Measurements from ENCODE around the gene RNF208. TPM values are rescaled to one million over a fixed set of nuclear protein-coding genes. Genes with fewer than 3 reads are reported as not detected.

RNF208 gene
- polyA plus RNA-seq, 3 donors = 1.5 TPM; not detected in 2

- Mint-ChIP-seq H3K4me3 (no peak overlapping the region), H3K27me3 (ENCODE audit: low read depth in 3 of 3) (peaks cover 0 to 4% (median 0%) of the 10 kb centered on the region in 3 donors), H3K36me3 (peaks cover 5 to 25% of the 10 kb centered on the region in 2 donors), H3K27ac (no peak overlapping the region), H3K4me1 (peaks cover 20% of the 10 kb centered on the region), H3K9me3 (peaks cover 0 to 2% (median 0%) of the 10 kb centered on the region in 7 donors)
- Histone ChIP-seq H3K9me3 (replicated peaks in 1 of 2; ENCODE audit: control insufficient read depth in 1 of 2, insufficient read depth in 1 of 2, low read length in 2 of 2) (no peaks in the 10 kb centered on the region), H3K9ac (ENCODE audit: insufficient read depth, low read length, poor library complexity, severe bottlenecking) (no peak overlapping the region), H3K27ac (ENCODE audit: low read depth in 1 of 2, low read length in 2 of 2) (no peak overlapping the region), H3K4me3 (replicated peaks in 1 of 3; ENCODE audit: low read depth in 2 of 3, low read length in 3 of 3) (no peak overlapping the region), H4K20me1 (ENCODE audit: insufficient read depth, low read length) (peaks cover 38% of the 10 kb centered on the region), H2AFZ (ENCODE audit: insufficient read depth, low read depth, low read length, poor library complexity, severe bottlenecking) (no peak overlapping the region), H3K79me2 (ENCODE audit: insufficient read depth, low read length) (peaks cover 22% of the 10 kb centered on the region), H3K4me2 (replicated peaks; ENCODE audit: extremely low read depth, low read length, poor library complexity, severe bottlenecking) (no peak overlapping the region), H3K36me3 (replicated peaks in 1 of 2; ENCODE audit: control insufficient read depth in 1 of 2, insufficient read depth in 2 of 2, low read length in 2 of 2) (peaks cover 17 to 20% of the 10 kb centered on the region in 2 donors), H3K27me3 (ENCODE audit: control insufficient read depth in 2 of 2, insufficient read depth in 2 of 2, low read length in 2 of 2) (peaks cover 0 to 4% of the 10 kb centered on the region in 2 donors), H3K4me1 (ENCODE audit: control insufficient read depth in 1 of 2, insufficient read depth in 2 of 2, low read length in 2 of 2) (peaks cover 22 to 30% of the 10 kb centered on the region in 2 donors)
- DNase-seq = no peak
- intact Hi-C loops (cut with micrococcal nuclease) = no loop called here
- no peak for TF ChIP-seq CTCF (IDR thresholded peaks at IDR 0.05)
- WGBS (ENCODE audit: insufficient coverage) = 97% methylated on average over 8 of the region's 10 CpGs
Measured at GRCh38 chr9:137194909-137195308, 27.1 kb downstream of the RNF208 start.

GRCh38 chr9:137194388-137194787 is 27.7 kb downstream of the RNF208 start:
- Mint-ChIP-seq H3K4me3 (no peak overlapping the region), H3K9me3 (peaks cover 0 to 2% (median 0%) of the 10 kb centered on the region in 7 donors), H3K36me3 (peaks cover 6 to 30% of the 10 kb centered on the region in 2 donors), H3K27me3 (ENCODE audit: low read depth in 3 of 3) (peaks cover 0 to 1% (median 0%) of the 10 kb centered on the region in 3 donors), H3K4me1 (peaks cover 23% of the 10 kb centered on the region), H3K27ac (no peak overlapping the region)
- Histone ChIP-seq H3K27ac (ENCODE audit: low read depth in 1 of 2, low read length in 2 of 2) (no peak overlapping the region), H3K4me1 (ENCODE audit: control insufficient read depth in 1 of 2, insufficient read depth in 2 of 2, low read length in 2 of 2) (peaks cover 23 to 30% of the 10 kb centered on the region in 2 donors), H3K9me3 (replicated peaks in 1 of 2; ENCODE audit: control insufficient read depth in 1 of 2, insufficient read depth in 1 of 2, low read length in 2 of 2) (no peaks in the 10 kb centered on the region), H3K79me2 (ENCODE audit: insufficient read depth, low read length) (peaks cover 27% of the 10 kb centered on the region), H3K9ac (ENCODE audit: insufficient read depth, low read length, poor library complexity, severe bottlenecking) (no peak overlapping the region), H4K20me1 (ENCODE audit: insufficient read depth, low read length) (peaks cover 41% of the 10 kb centered on the region), H3K4me2 (replicated peaks; ENCODE audit: extremely low read depth, low read length, poor library complexity, severe bottlenecking) (no peak overlapping the region), H3K27me3 (ENCODE audit: control insufficient read depth in 2 of 2, insufficient read depth in 2 of 2, low read length in 2 of 2) (peaks cover 0 to 1% of the 10 kb centered on the region in 2 donors), H3K4me3 (replicated peaks in 1 of 3; ENCODE audit: low read depth in 2 of 3, low read length in 3 of 3) (no peak overlapping the region), H3K36me3 (replicated peaks in 1 of 2; ENCODE audit: control insufficient read depth in 1 of 2, insufficient read depth in 2 of 2, low read length in 2 of 2) (peaks cover 17 to 23% of the 10 kb centered on the region in 2 donors), H2AFZ (ENCODE audit: insufficient read depth, low read depth, low read length, poor library complexity, severe bottlenecking) (no peak overlapping the region)
- WGBS (ENCODE audit: insufficient coverage) = 89% methylated on average over 14 of the region's 16 CpGs
- DNase-seq = no peak
- intact Hi-C loops (cut with micrococcal nuclease) = no loop called here
- TF ChIP-seq CTCF (IDR thresholded peaks at IDR 0.05) = no peak
